ENCODE measurements around the gene GID8. TPM values are rescaled to one million over a fixed set of nuclear protein-coding genes. Genes with fewer than 3 reads are reported as not detected.
A peak's percentile ranks its signal among the peaks of the same experiment; 100 is the strongest.
"Not testable (repeated sequence)": the region's sequence is repeated elsewhere in the genome, so short reads cannot be mapped to it uniquely, and the experiment has no call there.

The GID8 gene
- total RNA-seq, 1 donor from 2014 or later = 48.7 TPM

DNA sequence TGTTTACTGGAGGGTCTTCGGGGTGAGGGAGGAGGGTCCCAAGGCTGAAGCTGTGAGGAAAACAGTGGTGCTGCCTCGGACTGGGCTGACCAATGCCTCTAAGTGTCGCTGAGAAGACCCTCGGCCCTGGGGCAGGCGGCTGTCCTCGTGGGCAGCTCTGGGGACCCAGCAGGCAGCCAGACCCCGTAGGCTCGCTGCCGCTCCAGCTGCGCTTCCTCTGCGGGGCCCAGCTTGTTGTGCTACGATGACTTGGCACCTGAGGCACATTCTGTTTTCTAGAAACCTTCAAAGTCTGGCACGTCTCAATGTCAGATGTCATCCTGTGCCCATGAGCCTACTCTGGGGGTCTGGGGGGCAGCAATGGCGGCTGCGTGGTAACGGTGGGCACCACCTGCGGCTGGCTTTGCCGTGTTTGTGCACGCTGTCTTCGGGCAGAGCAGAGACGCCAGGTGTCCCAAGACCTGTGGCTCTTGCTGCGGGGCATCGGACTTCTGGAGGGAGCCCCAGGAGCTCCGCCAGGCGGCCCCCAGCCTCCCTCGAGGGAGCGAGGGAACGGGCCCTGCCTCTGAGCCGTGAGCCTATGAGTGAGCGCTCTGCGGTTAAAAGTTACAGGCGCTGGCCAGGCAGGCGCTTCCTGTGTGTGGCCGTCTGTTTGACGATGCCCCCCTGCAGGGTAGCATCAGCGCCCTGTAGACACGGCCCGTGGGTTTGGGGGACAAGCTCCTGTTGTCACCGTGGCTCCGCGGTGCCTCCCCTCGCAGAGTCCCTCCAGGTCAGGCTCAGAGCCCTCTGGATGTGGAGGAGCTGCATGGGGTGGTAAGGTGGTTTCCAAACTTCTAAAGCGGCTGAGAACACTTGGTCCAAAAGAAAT, 21.4 kb downstream of the GID8 start:
- peak overlapping the region; percentile 81 for H3K27ac Mint-ChIP-seq
- peaks cover 11% of the 10 kb centered on the region for H3K4me1 Mint-ChIP-seq
- no peaks in the 10 kb centered on the region for H3K36me3 Mint-ChIP-seq
- no peak overlapping the region for H3K4me3 ChIP-seq
- H3K27me3 ChIP-seq = no peaks in the 10 kb centered on the region
- H3K9me3 ChIP-seq (ENCODE audit: low read depth) = no peaks in the 10 kb centered on the region
- no peak overlapping the region for H3K27ac ChIP-seq
- H4K20me1 ChIP-seq (ENCODE audit: low read depth) = no peaks in the 10 kb centered on the region
- no peaks in the 10 kb centered on the region for H3K79me2 ChIP-seq (ENCODE audit: low read depth)
- peaks cover 7% of the 10 kb centered on the region for H3F3A ChIP-seq (ENCODE audit: low read depth)
- H3K9ac ChIP-seq = no peak overlapping the region
- TF ChIP-seq EZH2 (IDR thresholded peaks at IDR 0.05) (no peak), EZH2phosphoT487 (IDR thresholded peaks at IDR 0.05) (no peak), CTCF (IDR thresholded peaks at IDR 0.05) (no peak)
- no peaks in the 10 kb centered on the region for H3K9me3 Mint-ChIP-seq
- H3K4me3 Mint-ChIP-seq = peak overlapping the region; percentile 55
- peaks cover 3% of the 10 kb centered on the region for H3K4me1 ChIP-seq
- DNase-seq (ENCODE audit: low spot score) = no peak
- no peak overlapping the region for H3K4me2 ChIP-seq
- H3K36me3 ChIP-seq = no peaks in the 10 kb centered on the region
- peaks cover 6% of the 10 kb centered on the region for H3K27me3 Mint-ChIP-seq (ENCODE audit: insufficient read depth, low read depth)
- no peak overlapping the region for H2AFZ ChIP-seq (replicated peaks)

DNA sequence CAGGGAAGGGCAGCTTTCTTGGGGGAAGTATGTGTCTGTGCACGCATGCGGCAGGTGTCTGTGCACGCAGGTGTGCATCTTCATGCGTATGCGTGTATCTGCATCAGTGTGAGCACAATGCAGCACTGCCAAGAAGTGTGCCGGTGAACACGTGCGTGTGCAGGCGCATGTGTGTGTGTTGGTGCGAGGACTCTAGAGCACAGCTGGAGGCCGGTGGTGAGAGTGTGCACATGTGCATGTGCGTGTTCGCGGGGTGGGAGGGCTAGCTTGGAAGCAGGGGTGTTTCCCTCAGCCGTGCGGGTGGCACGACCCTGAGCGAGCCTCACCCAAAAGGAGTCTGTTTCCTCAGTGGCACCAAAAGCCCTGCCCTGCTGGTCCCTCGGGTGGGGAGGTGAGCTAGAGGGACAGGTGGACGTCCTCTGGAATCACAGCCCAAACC, 22.1 kb downstream of the GID8 start:
- Histone ChIP-seq H4K20me1 (ENCODE audit: low read depth) (no peaks in the 10 kb centered on the region), H3K4me1 (no peaks in the 10 kb centered on the region), H3K4me2 (no peak overlapping the region), H3K36me3 (no peaks in the 10 kb centered on the region), H3F3A (ENCODE audit: low read depth) (no peaks in the 10 kb centered on the region), H3K9me3 (ENCODE audit: low read depth) (no peaks in the 10 kb centered on the region), H3K4me3 (no peak overlapping the region), H2AFZ (replicated peaks) (no peak overlapping the region), H3K79me2 (ENCODE audit: low read depth) (no peaks in the 10 kb centered on the region), H3K9ac (no peak overlapping the region), H3K27me3 (no peaks in the 10 kb centered on the region), H3K27ac (no peak overlapping the region)
- Mint-ChIP-seq H3K27ac (peak overlapping the region; percentile 81), H3K9me3 (no peaks in the 10 kb centered on the region), H3K36me3 (no peaks in the 10 kb centered on the region), H3K4me3 (peak overlapping the region; percentile 55), H3K27me3 (ENCODE audit: insufficient read depth, low read depth) (peaks cover 6% of the 10 kb centered on the region), H3K4me1 (peaks cover 8% of the 10 kb centered on the region)
- DNase-seq (ENCODE audit: low spot score) = no peak
- no peak for TF ChIP-seq EZH2phosphoT487 (IDR thresholded peaks at IDR 0.05)
- no peak for TF ChIP-seq CTCF (IDR thresholded peaks at IDR 0.05)
- TF ChIP-seq EZH2 (IDR thresholded peaks at IDR 0.05) = no peak

DNA sequence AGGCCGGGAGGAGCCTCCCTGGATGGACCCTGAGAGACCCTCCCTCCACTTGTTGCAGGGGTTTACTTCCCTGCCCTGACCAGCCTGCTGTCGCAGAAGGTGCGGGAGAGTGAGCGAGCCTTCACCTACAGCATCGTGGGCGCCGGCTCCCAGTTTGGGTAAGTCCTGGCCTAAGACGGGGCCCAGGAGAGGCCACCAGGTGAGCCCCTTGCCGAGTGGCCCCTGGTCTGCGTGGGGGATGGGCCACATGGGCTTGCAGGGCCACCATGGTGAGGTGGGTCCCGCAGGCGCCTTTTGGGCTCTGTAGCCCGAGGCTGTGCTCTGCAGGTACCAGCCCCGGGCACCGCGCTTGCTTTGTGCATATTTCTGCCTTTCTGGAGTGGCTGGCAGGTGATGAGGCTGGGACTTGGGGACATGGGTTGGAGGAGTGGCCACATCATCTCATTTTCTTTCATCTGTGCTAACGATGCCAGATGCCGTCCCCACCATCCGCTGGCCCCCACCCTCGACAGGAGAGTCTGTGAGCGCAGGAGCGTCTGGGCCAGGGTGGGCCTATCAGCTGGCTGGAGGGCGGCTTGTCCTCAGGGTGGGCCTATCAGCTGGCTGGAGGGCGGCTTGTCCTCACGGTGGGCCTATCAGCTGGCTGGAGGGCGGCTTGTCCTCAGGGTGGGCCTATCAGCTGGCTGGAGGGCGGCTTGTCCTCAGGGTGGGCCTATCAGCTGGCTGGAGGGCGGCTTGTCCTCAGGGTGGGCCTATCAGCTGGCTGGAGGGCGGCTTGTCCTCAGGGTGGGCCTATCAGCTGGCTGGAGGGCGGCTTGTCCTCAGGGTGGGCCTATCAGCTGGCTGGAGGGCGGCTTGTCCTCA, 22.7 kb downstream of the GID8 start:
- not testable (repeated sequence) for H3K27me3 ChIP-seq; H3K4me3 Mint-ChIP-seq; H3K79me2 ChIP-seq (ENCODE audit: low read depth); H3K9me3 ChIP-seq (ENCODE audit: low read depth); H3K4me1 Mint-ChIP-seq; H3K9me3 Mint-ChIP-seq; H3K27ac ChIP-seq; H4K20me1 ChIP-seq (ENCODE audit: low read depth); H3K4me2 ChIP-seq; H3K27me3 Mint-ChIP-seq (ENCODE audit: insufficient read depth, low read depth); H3K9ac ChIP-seq; H3F3A ChIP-seq (ENCODE audit: low read depth); H3K4me1 ChIP-seq; H2AFZ ChIP-seq (replicated peaks); H3K36me3 Mint-ChIP-seq; H3K4me3 ChIP-seq; H3K36me3 ChIP-seq; DNase-seq (ENCODE audit: low spot score); H3K27ac Mint-ChIP-seq

Measured in neural progenitor cell (in vitro differentiated cells).